NCI-H2171 (cell line): ENCODE results near the gene HPSE.

Experiments used
- DNase-seq: peaks from one replicate; lab custom pipeline; 2025; lab: John Stamatoyannopoulos, UW

Gene HPSE

DNA sequence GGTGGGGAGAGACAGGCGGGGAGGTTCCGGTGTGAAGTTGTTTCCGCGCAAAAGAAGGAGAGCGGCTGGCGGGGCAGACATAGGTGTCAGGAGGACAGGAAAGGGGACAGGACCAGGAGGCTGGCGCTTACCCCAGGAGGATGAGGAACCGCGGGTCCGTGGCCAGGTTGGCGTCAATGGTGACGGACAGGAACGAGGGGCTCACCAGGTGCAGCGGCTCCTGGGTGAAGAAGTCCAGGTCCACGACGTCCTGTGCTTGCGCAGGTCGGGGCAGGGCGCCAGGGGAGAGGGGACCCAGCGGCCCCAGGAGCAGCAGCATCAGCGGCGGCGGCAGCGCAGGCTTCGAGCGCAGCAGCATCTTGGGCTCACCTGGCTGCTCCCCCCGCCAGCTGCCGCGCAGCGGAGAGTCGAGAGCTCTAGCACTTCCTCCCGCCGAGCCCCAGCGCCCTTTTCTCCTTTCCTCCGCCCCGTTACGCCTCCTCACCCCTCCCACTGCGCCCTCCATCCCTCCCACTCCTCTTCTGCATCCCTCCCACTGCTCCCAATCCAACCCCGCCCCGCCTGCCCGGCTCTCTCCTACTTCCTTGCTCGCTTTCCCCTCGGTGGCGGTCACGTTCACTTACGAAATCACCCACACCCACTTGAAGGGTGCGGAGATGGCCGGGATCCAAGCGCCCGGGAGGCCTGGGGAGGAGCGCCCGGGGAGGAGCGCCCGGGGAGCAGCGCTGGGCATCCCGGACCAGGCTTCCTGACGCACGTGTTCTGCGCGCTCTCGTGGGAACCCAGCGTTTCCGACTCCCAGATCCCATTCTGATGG is at the start of gene HPSE:
HPSE (minus strand) TSS at position 424 of the 817 bp plus-strand sequence; CDS start at position 358, 66 bp downstream.
- peak; percentile 78 for DNase-seq

- DNase-seq: no peak
Observed at GRCh38 chr4:83382850-83383249, 48.2 kb upstream of the HPSE start.

- DNase-seq: no peak
Observed at GRCh38 chr4:83381173-83381572, 46.5 kb upstream of the HPSE start.

- no peak for DNase-seq
Observed at GRCh38 chr4:83378419-83378818, 43.8 kb upstream of the HPSE start.

DNA sequence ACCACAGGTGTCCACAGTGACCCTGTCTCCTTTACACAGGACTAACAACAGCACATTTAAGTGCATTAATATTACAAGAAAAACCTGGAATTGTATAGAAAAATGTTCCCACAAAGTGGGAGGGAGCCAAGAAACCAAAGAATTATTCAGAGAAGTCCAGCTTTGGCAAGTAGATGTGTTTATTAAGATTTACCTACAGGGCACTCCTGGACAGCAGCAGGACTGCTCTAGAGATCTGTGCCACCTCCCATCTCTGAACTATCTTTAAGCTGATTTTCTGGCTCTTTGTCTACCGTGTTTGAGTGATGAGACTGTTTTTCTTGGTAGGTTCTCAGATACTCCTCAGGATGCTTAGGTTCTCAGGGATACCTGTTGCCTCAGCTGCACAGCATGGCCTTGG is 38.3 kb upstream of the HPSE start:
- DNase-seq: no peak

DNA sequence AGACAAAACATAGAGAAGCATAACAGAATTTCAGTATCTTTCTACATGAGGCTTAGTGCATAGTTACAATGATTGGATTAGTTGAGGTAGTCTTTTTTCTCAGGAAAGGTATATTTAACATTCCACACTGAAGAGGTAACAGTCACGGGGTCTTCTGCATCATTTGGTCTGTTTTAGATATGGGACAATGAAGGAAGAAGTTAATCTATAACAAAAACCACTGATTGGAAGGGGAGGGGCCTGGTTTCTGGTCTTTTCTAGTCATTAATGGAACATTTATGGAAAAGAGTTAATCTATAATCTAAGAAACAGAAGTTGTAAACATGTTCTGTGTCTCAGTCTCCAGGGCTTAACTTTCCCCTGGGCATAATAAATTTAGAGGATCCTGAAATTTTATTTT is 37.3 kb upstream of the HPSE start:
- DNase-seq: no peak

DNA sequence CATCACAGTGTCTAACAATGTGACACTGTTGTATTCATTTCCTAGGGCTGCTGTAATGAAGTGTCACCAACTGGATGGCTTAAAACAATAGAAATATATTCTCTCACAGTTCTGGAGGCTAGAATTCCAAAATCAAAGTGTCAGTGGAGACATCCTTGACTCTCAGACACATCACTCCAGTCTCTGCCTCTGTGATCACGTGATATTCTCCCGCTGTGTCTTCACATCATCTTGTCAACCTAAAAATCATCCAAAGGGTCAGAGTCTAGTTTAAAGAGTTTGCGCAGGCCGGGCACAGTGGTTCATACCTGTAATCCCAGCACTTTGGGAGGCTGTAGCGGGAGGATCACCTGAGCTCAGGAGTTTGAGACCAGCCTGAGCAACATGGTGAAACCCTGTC is 36.6 kb upstream of the HPSE start:
- DNase-seq: no peak

GRCh38 chr4:83370640-83370906 is 35.9 kb upstream of the HPSE start:
- DNase-seq: no peak

GRCh38 chr4:83369831-83370639 is 35.4 kb upstream of the HPSE start:
- no peak for DNase-seq

- no peak for DNase-seq
Observed at GRCh38 chr4:83364312-83364711, 29.7 kb upstream of the HPSE start.

DNA sequence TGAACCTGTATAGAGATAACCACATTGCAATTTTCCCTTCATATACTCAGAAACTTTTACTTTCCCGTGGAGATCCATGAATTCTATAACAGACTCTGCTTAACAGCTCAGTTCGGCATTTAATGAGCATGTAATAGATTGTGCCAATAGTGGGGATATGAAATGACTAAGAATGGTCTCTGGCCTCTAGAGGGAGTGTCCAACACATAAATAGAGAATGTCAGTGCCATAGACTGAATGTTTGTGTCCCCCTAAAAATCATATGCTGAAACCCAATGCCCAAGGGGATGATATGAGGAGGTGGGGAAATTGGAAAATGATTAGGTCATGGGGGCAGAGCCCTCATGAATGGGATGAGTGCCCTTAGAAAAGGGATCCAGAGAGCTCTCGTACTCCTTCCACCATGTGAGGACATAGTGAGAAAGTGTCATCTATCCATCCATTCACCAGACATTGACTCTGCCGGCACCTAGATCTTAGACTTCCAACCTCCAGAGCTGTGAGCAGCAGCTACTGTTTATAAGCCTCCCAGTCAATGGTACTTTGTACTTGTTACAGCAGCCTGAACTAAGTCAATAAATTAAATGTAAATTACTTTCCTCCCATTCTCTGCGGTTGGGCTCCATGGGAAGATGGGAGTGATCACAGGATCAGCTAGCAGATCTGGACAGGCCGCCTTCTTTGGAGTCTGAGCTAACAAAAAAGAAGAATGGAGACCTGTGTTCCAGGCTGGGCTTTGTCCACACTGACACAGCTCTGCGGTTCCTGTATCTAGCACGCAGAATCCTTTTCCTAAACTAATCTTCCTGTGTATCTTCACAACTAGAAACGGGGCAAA is 28.1 kb upstream of the HPSE start:
- no peak for DNase-seq

- no peak for DNase-seq
Observed at GRCh38 chr4:83361416-83362103, 26.9 kb upstream of the HPSE start.

DNA sequence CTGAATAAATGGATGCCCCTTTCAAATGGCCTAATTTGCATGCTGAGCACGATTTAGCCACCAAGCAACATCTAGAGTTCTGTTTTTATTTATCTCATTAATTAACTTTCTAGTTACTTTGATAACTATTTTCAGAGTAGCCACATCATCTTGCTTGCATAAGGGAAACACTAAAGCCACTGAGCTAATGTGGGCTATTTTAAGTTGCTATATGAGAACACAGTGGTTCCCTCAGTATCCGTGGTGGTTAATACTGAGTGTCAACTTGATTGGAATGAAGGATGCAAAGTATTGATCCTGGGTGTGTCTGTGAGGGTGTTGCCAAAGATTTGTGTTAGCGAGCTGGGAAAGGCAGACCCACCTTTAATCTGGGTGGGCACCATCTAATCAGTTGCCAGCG is 25.4 kb upstream of the HPSE start:
- DNase-seq: no peak

- DNase-seq: no peak
Observed at GRCh38 chr4:83358410-83358809, 23.8 kb upstream of the HPSE start.

- no peak for DNase-seq
Observed at GRCh38 chr4:83356899-83357661, 22.4 kb upstream of the HPSE start.

GRCh38 chr4:83353516-83353915 is 18.9 kb upstream of the HPSE start:
- DNase-seq: no peak

- no peak for DNase-seq
Observed at GRCh38 chr4:83348074-83348473, 13.4 kb upstream of the HPSE start.

DNA sequence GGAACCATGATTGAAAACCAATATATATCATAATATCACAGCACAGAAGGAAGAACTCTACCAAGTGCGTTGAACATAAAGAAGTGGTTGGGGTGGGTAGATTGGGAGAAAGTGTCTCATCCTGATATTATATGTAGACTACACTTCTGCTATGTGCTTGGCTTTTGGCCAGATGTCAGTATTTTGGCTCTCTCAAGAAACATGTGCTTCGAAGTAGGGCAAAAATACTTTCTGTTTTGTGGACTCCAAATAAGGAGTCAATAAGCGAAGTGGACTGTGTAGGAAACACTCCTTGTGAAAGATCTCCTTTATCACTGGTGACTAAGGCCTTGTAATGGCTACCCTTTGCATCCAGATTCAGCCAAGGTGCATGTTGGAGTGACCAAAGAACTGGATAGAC is 7.8 kb upstream of the HPSE start:
- no peak for DNase-seq

DNA sequence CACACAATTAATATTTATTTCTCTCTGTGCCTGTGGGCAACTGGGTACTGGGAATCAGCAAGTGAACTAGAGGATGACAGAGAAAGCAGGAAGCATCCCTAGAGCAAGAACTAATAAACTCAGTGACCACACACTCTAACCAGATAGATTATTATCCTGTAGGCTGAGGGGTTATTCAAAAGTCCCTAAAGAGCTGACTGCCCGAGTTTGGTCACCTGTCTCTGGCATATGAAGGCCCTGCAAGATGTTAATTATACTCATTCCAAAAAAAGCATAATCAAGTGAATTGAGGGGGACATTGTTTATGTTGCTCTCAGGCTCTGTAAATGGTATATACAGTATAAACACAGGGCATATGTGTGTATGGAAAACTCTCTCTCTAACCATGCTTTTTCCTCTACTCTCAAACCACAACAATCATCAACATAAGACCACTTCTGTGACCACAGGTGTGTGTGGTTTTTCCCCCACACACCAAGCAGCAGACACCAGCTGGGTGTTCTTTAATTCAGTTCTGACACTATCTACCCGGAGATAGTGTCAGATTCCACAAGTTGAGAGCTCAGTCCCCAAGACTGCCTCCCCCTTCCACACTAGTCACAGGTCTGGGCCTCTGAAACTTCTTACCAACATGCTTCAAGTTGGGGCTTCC is 6.2 kb upstream of the HPSE start:
- no peak for DNase-seq

DNA sequence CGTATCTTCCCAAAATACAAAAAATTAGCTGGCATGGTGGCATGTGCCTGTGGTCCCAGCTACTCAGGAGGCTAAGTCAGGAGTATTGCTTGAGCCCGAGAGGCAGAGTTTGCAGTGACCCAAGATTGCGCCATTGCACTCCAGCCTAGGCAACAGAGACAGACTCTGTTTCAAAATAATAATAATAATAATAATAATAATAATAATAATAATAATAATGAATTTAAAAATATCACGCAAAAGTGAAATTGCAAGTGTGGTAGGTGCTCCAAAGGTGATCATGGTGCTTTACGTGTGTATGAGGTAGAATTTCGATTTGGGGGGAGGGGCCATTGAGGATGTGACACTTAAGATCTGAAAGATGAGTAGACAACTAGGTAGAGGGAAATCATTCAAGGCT is 4.9 kb upstream of the HPSE start:
- DNase-seq: no peak

DNA sequence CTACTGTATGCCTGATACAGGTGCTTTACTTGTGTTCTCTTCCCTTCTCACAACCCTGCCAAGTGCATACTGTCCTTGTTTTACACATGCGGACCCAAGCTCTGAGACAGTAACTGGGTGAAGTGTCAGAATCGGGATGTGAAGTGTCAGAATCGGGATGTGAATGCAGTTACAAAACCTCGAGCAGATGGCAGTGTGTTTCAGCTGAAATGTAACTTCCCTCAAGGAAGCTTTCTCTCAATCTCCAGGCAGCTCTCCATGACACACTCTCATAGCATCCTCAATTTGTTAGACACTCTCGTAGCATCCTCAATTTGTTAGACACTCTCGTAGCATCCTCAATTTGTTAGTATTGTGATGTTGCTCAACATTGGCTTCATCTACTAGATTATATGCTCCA is 1.1 kb upstream of the HPSE start:
- DNase-seq: no peak
